Lower leg skin (tissue), 4 donors: Measurements from ENCODE around the gene OSBP2. TPM values are rescaled to one million over a fixed set of nuclear protein-coding genes. Genes with fewer than 3 reads are reported as not detected.
A peak's percentile ranks its signal among the peaks of the same experiment; 100 is the strongest.

ENCODE experiments used
- DNase-seq, 2 donors: peaks; one replicate each; pipeline ENCODE4 v3.0.0-alpha.2; 2019; ENCODE audit warnings: low spot score in 2 of 2
- H3K4me3 ChIP-seq: fragments of 200-600 bp; sonication (generic); 2 replicates; pipeline ENCODE4 v1.5.1; 2017; ENCODE audit warnings: mild to moderate bottlenecking, low read depth; ENCODE audit not compliant: poor library complexity, severe bottlenecking
- POLR2A ChIP-seq, 2 donors: fragments of 450-650 bp; IDR thresholded peaks; one replicate each; pipeline ENCODE4 v1.6.1; 2016 to 2017; ENCODE audit warnings: antibody characterized with exemption in 2 of 2, mild to moderate bottlenecking in 1 of 2, moderate library complexity in 1 of 2
- WGBS, 2 donors: methylation state at CpG; one replicate each; pipeline ENCODE4 v1.1.5; 2018; 5-methylcytosine and 5-hydroxymethylcytosine counted together
- intact Hi-C: fragments of 100-400 bp; cut with DNase I; formaldehyde crosslinking; loops from one replicate; pipeline ENCODE4 v1.15.0; 2023; ENCODE audit warnings: low total_unique reads
- total RNA-seq, 4 donors: library from RNA; depleted of rRNA; stranded (reverse); fragments of >200 nt; gene quantifications; one replicate each; pipeline ENCODE4 v1.1.0, GENCODE V29; 2016
- TF ChIP-seq, protein P1 (sequence below), 3 donors: fragments of 450-650 bp; IDR thresholded peaks; one replicate each; pipeline ENCODE4 v1.5.1; 2016; ENCODE audit warnings: antibody characterized with exemption in 3 of 3, mild to moderate bottlenecking in 3 of 3, moderate library complexity in 2 of 3

OSBP2 gene
- total RNA-seq, 4 donors from 2014 or later = 7.2 to 13.3 (median 10.0) TPM

DNA sequence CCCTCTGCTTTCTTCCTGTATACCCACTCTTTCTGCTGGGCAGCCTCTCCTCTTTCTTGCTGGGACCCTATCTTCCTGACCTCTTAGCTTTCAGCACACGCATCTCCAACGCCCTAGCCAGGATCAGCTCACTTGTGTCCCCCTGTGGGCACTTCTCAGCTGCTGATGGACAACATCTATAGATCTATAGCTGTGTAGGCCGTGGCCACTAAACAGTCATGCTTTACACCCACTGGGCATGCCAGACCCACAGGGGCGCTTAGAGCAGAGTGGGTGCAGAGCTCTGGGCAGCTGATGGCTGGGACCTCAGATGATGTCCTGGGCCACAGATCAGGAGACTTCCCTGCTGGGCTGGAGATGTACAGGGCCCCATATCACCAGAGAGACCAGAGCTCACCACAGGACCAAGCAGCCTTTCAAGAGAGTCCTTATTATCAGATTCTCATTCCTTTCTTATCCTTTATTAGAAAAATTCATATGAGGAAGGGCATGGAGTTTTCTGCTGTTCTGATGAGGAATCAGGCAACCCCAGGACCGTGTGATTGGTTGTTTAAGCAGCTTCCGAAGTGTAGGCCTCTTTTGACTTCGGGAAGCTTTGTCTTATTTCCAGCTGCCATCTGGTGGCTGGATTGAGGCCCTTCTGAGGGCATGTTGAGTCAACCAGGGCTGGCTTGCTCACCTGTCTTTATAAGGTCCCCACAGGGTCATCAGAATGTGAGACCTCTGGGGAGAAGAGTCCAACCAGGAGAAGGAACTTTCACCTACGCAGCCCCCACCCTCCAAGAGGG lies 60.5 kb downstream of the OSBP2 start:
- TF ChIP-seq POLR2A (IDR thresholded peaks at IDR 0.05) = no peak
- TF ChIP-seq, protein P1, sequence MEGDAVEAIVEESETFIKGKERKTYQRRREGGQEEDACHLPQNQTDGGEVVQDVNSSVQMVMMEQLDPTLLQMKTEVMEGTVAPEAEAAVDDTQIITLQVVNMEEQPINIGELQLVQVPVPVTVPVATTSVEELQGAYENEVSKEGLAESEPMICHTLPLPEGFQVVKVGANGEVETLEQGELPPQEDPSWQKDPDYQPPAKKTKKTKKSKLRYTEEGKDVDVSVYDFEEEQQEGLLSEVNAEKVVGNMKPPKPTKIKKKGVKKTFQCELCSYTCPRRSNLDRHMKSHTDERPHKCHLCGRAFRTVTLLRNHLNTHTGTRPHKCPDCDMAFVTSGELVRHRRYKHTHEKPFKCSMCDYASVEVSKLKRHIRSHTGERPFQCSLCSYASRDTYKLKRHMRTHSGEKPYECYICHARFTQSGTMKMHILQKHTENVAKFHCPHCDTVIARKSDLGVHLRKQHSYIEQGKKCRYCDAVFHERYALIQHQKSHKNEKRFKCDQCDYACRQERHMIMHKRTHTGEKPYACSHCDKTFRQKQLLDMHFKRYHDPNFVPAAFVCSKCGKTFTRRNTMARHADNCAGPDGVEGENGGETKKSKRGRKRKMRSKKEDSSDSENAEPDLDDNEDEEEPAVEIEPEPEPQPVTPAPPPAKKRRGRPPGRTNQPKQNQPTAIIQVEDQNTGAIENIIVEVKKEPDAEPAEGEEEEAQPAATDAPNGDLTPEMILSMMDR (IDR thresholded peaks at IDR 0.05) = no peak
- intact Hi-C loops = loop anchor here (2.0 kb wide), 1 partner anchor 120 kb away; the partner anchor contains the start of gene SLC35E4
- no peak overlapping the region for H3K4me3 ChIP-seq
- 56 to 57% methylated on average over 8 of the region's 8 CpGs for WGBS, 2 donors
- peak in 1 of 2 donors; percentile 33 for DNase-seq

DNA sequence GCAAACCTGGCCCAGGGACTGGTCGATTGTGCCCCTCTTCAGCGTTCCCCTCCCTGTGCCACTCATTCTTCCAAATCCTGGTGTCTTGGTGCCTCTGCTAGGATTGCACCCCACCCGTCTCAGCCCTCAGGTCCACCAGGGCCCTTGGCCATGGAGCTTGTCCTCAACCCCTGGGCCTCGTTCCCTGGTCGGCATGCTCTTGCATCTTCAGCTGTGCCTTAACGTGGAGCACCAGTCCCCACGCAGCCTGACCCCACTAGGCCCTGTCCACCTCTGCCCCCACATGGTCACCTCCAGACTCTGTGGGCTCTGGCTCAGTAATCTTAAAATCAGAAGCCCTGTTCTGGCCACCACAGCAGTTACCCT lies 61.1 kb downstream of the OSBP2 start:
- intact Hi-C loops = loop anchor here (2.0 kb wide), 1 partner anchor 121 kb away; the partner anchor contains the start of gene SLC35E4
- no peak overlapping the region for H3K4me3 ChIP-seq

DNA sequence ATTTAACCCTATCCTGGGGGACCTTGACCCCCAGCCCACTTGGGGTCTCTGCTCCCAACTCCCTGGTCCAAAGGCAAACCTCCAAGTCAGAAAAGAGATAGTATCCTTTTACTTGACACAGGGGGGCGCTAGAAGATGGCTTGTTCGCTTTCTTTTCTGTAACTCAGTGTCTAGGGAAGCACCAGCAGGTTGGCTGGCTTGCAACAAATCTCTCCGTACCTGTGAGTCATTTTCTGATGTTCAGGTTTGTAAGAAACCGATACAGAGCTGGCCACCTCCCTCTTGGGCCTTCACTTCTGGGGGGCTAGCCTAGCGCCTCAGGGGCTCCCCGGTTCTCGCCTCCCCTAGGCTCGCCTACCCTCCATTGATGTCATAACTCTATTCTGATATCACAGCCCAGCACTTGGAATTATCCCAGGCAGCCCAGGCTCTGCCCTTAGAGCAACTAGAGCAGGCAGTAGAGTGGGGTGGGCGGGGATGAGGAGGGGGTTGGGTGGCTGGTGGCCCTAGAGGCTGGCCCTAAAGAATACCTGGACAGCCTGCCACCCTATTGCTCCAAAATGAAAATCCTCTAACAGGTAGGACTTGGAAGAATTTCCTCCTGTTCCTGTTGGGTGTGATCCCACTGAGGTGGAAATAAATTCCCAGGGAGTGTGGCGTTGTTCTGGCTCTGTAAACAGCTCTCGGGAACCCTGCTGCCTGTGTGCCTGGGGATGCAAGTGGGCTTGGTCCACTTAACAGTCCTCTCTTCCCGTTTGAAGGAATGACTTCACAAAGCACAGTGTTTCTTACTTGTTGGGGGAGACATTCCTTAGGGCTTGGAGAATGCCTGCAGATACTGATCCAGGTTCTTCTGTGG lies 69.4 kb downstream of the OSBP2 start:
- intact Hi-C loops = loop anchor here (5.0 kb wide), 1 partner anchor 158 kb away; no protein-coding TSS in a partner anchor
- peak in 1 of 2 donors; percentile 52 for DNase-seq
- TF ChIP-seq, protein P1 (IDR thresholded peaks at IDR 0.05) = no peak
- TF ChIP-seq POLR2A (IDR thresholded peaks at IDR 0.05) = no peak
- no peak overlapping the region for H3K4me3 ChIP-seq
- 35 to 38% methylated on average over 12 of the region's 12 CpGs for WGBS, 2 donors

More for the DNA sequence above, 61.1 kb downstream of the OSBP2 start:
- TF ChIP-seq, protein P1 (IDR thresholded peaks at IDR 0.05) = no peak
- TF ChIP-seq POLR2A (IDR thresholded peaks at IDR 0.05) = no peak
- WGBS, 2 donors = 89 to 92% methylated on average over 7 of the region's 7 CpGs
- DNase-seq = no peak

DNA sequence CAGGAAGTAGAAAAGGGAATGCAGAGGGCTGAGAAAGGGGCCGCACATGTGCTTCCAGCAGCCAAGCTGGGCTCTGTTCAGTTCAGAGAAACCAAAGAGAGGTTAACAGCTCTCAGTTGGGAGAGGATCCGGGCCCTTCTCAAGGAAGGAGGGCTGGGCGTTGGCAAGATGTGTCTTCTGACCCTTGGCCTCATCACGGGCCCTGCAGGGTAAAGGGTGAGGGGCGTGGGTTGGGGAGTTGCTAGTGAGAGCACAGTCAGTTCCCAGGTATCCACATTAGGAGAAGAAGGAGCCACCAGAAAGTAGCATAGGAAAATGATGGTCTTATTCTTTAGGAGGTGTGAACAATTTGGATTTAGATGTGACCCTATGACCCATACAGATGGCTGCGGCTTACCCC lies 73.0 kb downstream of the OSBP2 start:
- WGBS, 2 donors = 83 to 88% methylated on average over 6 of the region's 6 CpGs
- no peak overlapping the region for H3K4me3 ChIP-seq
- no peak for TF ChIP-seq POLR2A (IDR thresholded peaks at IDR 0.05)
- TF ChIP-seq, protein P1 (IDR thresholded peaks at IDR 0.05) = no peak
- no peak for DNase-seq
- intact Hi-C loops = no loop called here

DNA sequence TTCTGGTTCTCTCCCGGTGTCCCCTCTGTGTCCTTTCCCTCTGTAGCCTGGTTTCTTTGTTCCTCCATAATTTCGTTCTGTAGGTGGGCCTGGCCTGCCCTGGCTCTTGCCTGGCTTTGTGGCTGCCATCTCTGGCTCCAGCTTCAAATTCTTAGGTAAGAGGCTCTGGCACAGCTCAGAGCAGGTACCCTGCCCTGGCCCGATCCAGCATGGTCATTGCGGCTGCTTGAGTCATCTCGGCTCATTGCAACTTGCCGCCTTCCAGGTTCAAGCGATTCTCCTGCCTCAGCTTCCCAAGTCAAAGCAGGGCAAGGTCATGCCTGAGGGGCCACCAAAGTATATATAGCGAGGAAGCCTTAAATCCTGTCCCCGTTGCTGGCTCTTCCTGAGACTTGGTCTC lies 76.0 kb downstream of the OSBP2 start:
- intact Hi-C loops = no loop called here
- no peak overlapping the region for H3K4me3 ChIP-seq
- TF ChIP-seq, protein P1 (IDR thresholded peaks at IDR 0.05) = no peak
- no peak for TF ChIP-seq POLR2A (IDR thresholded peaks at IDR 0.05)
- WGBS, 2 donors = 85 to 89% methylated on average over 9 of the region's 9 CpGs
- DNase-seq = no peak
